MCF 10A (cell line): ENCODE results near the gene FAM3D. TPM values are rescaled to one million over a fixed set of nuclear protein-coding genes. Genes with fewer than 3 reads are reported as not detected.

Experiments used
- BruUV-seq: library from RNA; stranded (reverse); fragments of 400-500 nt; replicated peaks from 2 replicates; lab custom pipeline; 2021; lab: Mats Ljungman, UMichigan
- CTCF ChIA-PET: fragments of 300-600 bp; sonication (Branson Sonifier 250); formaldehyde crosslinking; extraction: SDS; loops from one replicate; lab custom pipeline; 2021; ENCODE audit warnings: antibody characterized with exemption, inconsistent platforms; lab: Yijun Ruan, JAX
- POLR2A ChIA-PET: fragments of 300-600, 350-650 bp; sonication (Branson Sonifier 250); formaldehyde crosslinking; extraction: SDS; loops from one replicate; lab custom pipeline; 2020; ENCODE audit warnings: antibody characterized with exemption, inconsistent platforms; lab: Yijun Ruan, JAX
- DNase-seq: peaks from one replicate; pipeline ENCODE4 v3.0.0-alpha.2; 2018; ENCODE audit not compliant: unreplicated experiment
- H3K27ac Mint-ChIP-seq: one replicate; pipeline ENCODE4 v1.8.0; 2022; ENCODE audit warnings: mild to moderate bottlenecking, low read depth, mixed read lengths; ENCODE audit not compliant: unreplicated experiment
- H3K27me3 Mint-ChIP-seq: one replicate; pipeline ENCODE4 v1.8.0; 2022; ENCODE audit warnings: mixed read lengths; ENCODE audit not compliant: insufficient read depth, unreplicated experiment
- H3K36me3 Mint-ChIP-seq: one replicate; pipeline ENCODE4 v1.8.0; 2022; ENCODE audit warnings: mild to moderate bottlenecking, moderate library complexity, mixed read lengths; ENCODE audit not compliant: insufficient read depth, unreplicated experiment
- H3K4me1 Mint-ChIP-seq: one replicate; pipeline ENCODE4 v1.8.0; 2022; ENCODE audit warnings: mixed read lengths; ENCODE audit not compliant: insufficient read depth, unreplicated experiment
- H3K4me3 Mint-ChIP-seq: one replicate; pipeline ENCODE4 v1.8.0; 2022; ENCODE audit warnings: mild to moderate bottlenecking, moderate library complexity, mixed read lengths; ENCODE audit not compliant: unreplicated experiment
- H3K9me3 Mint-ChIP-seq: one replicate; pipeline ENCODE4 v1.8.0; 2022; ENCODE audit warnings: mixed read lengths; ENCODE audit not compliant: unreplicated experiment
- CTCF ChIP-seq: fragments of 200-600 bp; IDR thresholded peaks from one replicate; pipeline ENCODE4 v1.8.0; 2022; ENCODE audit warnings: antibody characterized with exemption, mild to moderate bottlenecking; ENCODE audit not compliant: unreplicated experiment
- intact Hi-C: fragments of 100-400 bp; cut with micrococcal nuclease; formaldehyde crosslinking; loops from 2 replicates; pipeline ENCODE4 v1.14.1; 2022
- total RNA-seq: library from RNA; stranded (reverse); gene quantifications from 2 replicates; pipeline ENCODE4 v1.2.3, GENCODE V29; 2022

The FAM3D gene
- total RNA-seq, 1 experiment from 2014 or later, result not detected

- H3K4me3 Mint-ChIP-seq, result peak overlapping the region; percentile 85
- H3K36me3 Mint-ChIP-seq, result no peaks in the 10 kb centered on the region
- no peaks in the 10 kb centered on the region for H3K9me3 Mint-ChIP-seq
- no peak overlapping the region for H3K27ac Mint-ChIP-seq
- H3K27me3 Mint-ChIP-seq, result peaks cover 14% of the 10 kb centered on the region
- TF ChIP-seq CTCF, result peak; percentile 55
- CTCF ChIA-PET, result interaction anchor here (0.6 to 1.8 kb wide), 14 partner anchors 11 to 1414 kb away, joined by 3 to 15 read pairs (median 3); no protein-coding TSS in a partner anchor
- no TSS peak for BruUV-seq
- POLR2A ChIA-PET, result no interaction called here
- peaks cover 11% of the 10 kb centered on the region for H3K4me1 Mint-ChIP-seq
- DNase-seq, result peak; percentile 64
- intact Hi-C loops, result no loop called here
Observed at GRCh38 chr3:58585005-58585786, 81.4 kb downstream of the FAM3D start.

- no peak for DNase-seq
- Mint-ChIP-seq H3K4me3 (peak overlapping the region; percentile 85), H3K27ac (no peak overlapping the region), H3K27me3 (peaks cover 14% of the 10 kb centered on the region), H3K36me3 (no peaks in the 10 kb centered on the region), H3K9me3 (no peaks in the 10 kb centered on the region), H3K4me1 (peaks cover 11% of the 10 kb centered on the region)
- ChIA-PET POLR2A (no interaction called here), CTCF (interaction anchor here (0.6 to 1.8 kb wide), 9 partner anchors 10 to 598 kb away, joined by 3 to 15 read pairs (median 3); no protein-coding TSS in a partner anchor)
- BruUV-seq, result no TSS peak
- intact Hi-C loops, result no loop called here
- TF ChIP-seq CTCF, result no peak
Observed at GRCh38 chr3:58584690-58585004, 81.9 kb downstream of the FAM3D start.

Other genes with a start within 250 kb of the FAM3D start
- 52.2 and 62.2 TPM in 2 replicates for gene PDHB, start 232.9 kb downstream of the FAM3D start, total RNA-seq
- gene KCTD6, start 174.7 kb downstream of the FAM3D start, total RNA-seq, result 9.9 and 10.6 TPM in 2 replicates
- 4.3 and 14.4 TPM in 2 replicates for gene ACOX2, start 129.6 kb downstream of the FAM3D start, total RNA-seq
- gene FAM107A, start 89.4 kb downstream of the FAM3D start, total RNA-seq, result not detected in 2 replicates